Stimulated activated naive CD4-positive, alpha-beta T cell treated with Interleukin-2 at 50 U/mL for 16 hours (primary cell): ENCODE measurements around the gene MGMT.

Experiments used
- DNase-seq: peaks from one replicate; lab custom pipeline; 2025; lab: John Stamatoyannopoulos, UW

Gene MGMT

GRCh38 chr10:129799942-129800341, 332.9 kb downstream of the MGMT start:
- DNase-seq: no peak

GRCh38 chr10:129800796-129801340, 333.8 kb downstream of the MGMT start:
- DNase-seq: no peak

- no peak for DNase-seq
Measured at GRCh38 chr10:129807211-129807610, 340.2 kb downstream of the MGMT start.

GRCh38 chr10:129808092-129808983, 341.3 kb downstream of the MGMT start:
- DNase-seq: no peak

- no peak for DNase-seq
Measured at GRCh38 chr10:129809431-129809830, 342.4 kb downstream of the MGMT start.

- no peak for DNase-seq
Measured at GRCh38 chr10:129809841-129810240, 342.8 kb downstream of the MGMT start.

GRCh38 chr10:129811208-129811607, 344.2 kb downstream of the MGMT start:
- DNase-seq: no peak

- no peak for DNase-seq
Measured at GRCh38 chr10:129812398-129812797, 345.4 kb downstream of the MGMT start.

GRCh38 chr10:129814681-129815646, 347.9 kb downstream of the MGMT start:
- no peak for DNase-seq

GRCh38 chr10:129815898-129816655, 349.0 kb downstream of the MGMT start:
- no peak for DNase-seq

- no peak for DNase-seq
Measured at GRCh38 chr10:129816656-129817045, 349.6 kb downstream of the MGMT start.
